Activated naive CD8-positive, alpha-beta T cell treated with anti-CD3 and anti-CD28 coated beads, Interleukin-2, amount 10 ng/mL, durations not matched to agents 7 days and 5 days (primary cell): ENCODE data around the gene NCOA4. TPM values are rescaled to one million over a fixed set of nuclear protein-coding genes. Genes with fewer than 3 reads are reported as not detected.

Source experiments
- ATAC-seq: fragments of 150-1000 bp; cut with Tn5 transposase; one replicate; pipeline ENCODE4 v1.10.0; 2021; ENCODE audit warnings: low read depth, moderate library complexity
- POLR2A ChIA-PET: fragments of 350-600 bp; sonication (Branson Sonifier 250); formaldehyde crosslinking; loops from one replicate; lab custom pipeline; 2021; ENCODE audit warnings: antibody characterized with exemption; lab: Charles Lee
- DNase-seq: peaks from one replicate; pipeline ENCODE4 v3.0.0; 2021
- H3K27ac Mint-ChIP-seq: one replicate; pipeline ENCODE4 v1.8.0; 2022; ENCODE audit warnings: mild to moderate bottlenecking, mixed read lengths
- H3K27me3 Mint-ChIP-seq: one replicate; pipeline ENCODE4 v1.8.0; 2022; ENCODE audit warnings: mild to moderate bottlenecking, moderate library complexity, mixed read lengths
- H3K36me3 Mint-ChIP-seq: one replicate; pipeline ENCODE4 v1.8.0; 2021; ENCODE audit warnings: mild to moderate bottlenecking, mixed read lengths
- H3K4me1 Mint-ChIP-seq: one replicate; pipeline ENCODE4 v1.8.0; 2021; ENCODE audit warnings: mixed read lengths
- H3K4me3 Mint-ChIP-seq: one replicate; pipeline ENCODE4 v1.8.0; 2022; ENCODE audit warnings: mild to moderate bottlenecking, moderate library complexity, mixed read lengths
- H3K9me3 Mint-ChIP-seq: one replicate; pipeline ENCODE4 v1.8.0; 2021; ENCODE audit warnings: mixed read lengths
- total RNA-seq, 2 experiments: library from RNA; stranded (reverse); gene quantifications; one replicate each; pipeline ENCODE4 v1.2.3, GENCODE V29; 2021

NCOA4 gene
- 100 to 1,000 TPM; 102 to 106 TPM for total RNA-seq

DNA sequence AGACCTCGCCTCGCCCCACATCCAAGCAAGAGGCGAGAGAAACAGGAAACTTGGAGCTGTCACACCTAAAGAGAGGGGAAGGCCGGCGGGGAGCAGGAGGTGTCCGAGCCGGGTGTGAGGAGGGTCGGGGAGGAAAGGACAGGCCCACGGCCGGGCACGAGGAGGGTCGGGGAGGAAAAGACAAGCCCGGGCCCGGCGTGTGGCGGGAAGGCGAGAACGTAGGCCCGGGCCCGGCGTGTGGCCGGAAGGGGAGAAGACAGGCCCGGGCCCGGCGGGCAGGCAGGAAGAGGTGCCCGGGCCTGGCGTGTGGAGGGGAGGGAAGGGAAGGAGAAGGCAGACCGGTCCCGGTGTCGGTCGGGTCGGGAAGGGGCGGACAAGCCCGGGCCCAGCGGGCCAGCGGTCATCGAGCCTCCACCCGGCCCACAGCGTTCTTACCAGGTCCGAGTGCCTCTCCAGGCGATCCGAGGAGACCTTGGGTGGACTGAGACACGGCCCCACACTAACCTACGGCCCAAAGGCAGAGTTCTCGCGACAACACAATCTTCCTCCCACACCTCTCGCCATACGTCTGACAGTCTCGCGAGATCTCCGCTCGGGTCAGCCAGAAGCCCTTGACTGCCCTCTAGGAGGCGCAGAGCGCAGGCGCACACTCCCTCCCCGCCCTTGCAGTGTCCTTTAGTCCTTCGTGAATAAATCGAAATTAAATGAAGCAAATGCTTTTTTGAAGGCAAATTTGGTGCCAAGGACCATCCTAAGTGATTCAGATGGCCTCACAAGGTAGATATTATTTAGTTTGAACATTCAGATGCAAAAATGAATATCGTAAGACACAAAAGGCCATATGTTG, at the start of gene NCOA4:
Gene NCOA4 (minus strand): TSS at position 533 of the 847 bp plus-strand sequence. CDS start 13,943 bp downstream, outside the sequence.
- Mint-ChIP-seq H3K4me3 (peak within 1 kb of the TSS; percentile 99), H3K9me3 (no peaks in the 10 kb centered on the region), H3K4me1 (peaks cover 42% of the 10 kb centered on the region), H3K27me3 (no peaks in the 10 kb centered on the region), H3K27ac (peak within 1 kb of the TSS; percentile 98), H3K36me3 (peaks cover 8% of the 10 kb centered on the region)
- DNase-seq (peak; percentile 94), ATAC-seq (peak; percentile 97)
- POLR2A ChIA-PET = interaction anchor here (0.8 kb wide), 1 partner anchor 65 kb away, joined by 3 read pairs; no protein-coding TSS in a partner anchor

DNA sequence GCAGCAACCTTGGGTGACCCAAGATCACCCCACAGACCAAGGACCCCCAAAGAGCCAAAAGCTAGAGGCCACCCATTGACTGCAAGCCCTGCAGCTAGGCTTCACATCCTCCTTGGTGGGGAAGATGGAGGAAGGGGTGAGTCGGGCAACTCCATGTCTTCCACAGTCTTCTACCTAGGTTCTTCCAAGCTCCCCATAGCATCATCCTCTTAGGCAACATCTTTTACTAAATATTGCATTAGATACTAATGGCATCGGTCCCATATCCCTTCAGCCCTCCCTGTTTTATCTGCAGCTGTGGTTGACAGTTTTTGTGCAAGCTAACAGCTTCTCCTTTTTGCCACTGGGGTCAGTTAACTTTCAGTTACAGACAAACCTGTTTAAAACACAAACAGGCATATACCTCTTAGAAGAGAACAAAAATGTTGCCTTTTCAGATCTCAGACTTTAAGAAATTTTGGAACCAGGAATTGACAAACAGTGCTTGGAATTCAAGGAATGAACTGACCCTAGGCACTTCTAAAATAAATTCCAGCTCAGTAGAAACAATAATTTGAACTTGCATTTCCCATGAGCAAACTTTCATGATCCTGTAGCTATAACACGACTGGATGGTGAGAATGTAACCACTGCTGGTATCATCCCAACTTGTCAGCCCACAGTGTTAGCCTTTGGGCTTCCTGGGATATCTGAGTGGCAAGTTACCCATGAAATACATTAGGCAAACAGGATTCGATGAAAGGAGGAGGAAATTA, 49.6 kb upstream of the NCOA4 start:
- ATAC-seq (no peak), DNase-seq (no peak)
- Mint-ChIP-seq H3K4me3 (no peak overlapping the region), H3K4me1 (peaks cover 14% of the 10 kb centered on the region), H3K27ac (no peak overlapping the region), H3K36me3 (no peaks in the 10 kb centered on the region), H3K27me3 (no peaks in the 10 kb centered on the region), H3K9me3 (peaks cover 2% of the 10 kb centered on the region)
- POLR2A ChIA-PET = interaction anchor here (1.1 kb wide), 1 partner anchor 16 kb away, joined by 3 read pairs; no protein-coding TSS in a partner anchor

DNA sequence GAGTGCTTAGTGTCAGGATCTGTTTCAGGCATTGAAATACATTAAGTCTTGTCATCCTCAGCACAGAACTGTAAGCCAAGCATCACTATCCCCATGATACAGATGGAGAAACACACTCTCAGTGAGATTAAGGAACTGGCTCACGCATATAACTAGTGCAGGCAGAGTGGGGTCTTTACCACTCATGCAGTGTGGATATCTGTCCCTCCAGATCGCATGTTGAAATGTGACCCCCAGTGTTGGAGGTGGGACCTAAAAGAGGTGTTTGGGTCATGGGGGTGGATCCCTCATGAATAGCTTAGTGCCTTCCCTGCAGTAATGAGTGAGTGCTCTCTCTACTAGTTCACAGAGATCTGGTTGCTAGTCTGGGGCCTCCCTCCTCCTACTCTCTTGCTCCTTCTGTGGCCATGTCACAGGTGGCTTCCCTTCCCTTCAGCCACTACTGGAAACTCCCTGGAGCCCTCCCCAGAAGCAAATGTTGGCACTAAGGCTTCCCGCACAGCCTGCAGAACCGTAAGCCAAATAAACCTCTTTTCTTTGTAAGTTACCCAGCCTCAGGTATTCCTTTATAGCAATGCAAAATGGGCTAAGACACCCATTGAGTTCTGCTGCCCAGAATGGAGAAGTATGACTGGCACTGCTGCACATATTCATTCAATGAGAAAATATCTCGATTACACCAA, 47.4 kb upstream of the NCOA4 start:
- Mint-ChIP-seq H3K4me3 (no peak overlapping the region), H3K4me1 (peaks cover 14% of the 10 kb centered on the region), H3K9me3 (peaks cover 2% of the 10 kb centered on the region), H3K27ac (peak overlapping the region; percentile 38), H3K27me3 (no peaks in the 10 kb centered on the region), H3K36me3 (no peaks in the 10 kb centered on the region)
- no peak for ATAC-seq
- DNase-seq = no peak
- POLR2A ChIA-PET = interaction anchor here (0.5 to 1.1 kb wide), 2 partner anchors 17 to 434 kb away, joined by 5 read pairs; no protein-coding TSS in a partner anchor

DNA sequence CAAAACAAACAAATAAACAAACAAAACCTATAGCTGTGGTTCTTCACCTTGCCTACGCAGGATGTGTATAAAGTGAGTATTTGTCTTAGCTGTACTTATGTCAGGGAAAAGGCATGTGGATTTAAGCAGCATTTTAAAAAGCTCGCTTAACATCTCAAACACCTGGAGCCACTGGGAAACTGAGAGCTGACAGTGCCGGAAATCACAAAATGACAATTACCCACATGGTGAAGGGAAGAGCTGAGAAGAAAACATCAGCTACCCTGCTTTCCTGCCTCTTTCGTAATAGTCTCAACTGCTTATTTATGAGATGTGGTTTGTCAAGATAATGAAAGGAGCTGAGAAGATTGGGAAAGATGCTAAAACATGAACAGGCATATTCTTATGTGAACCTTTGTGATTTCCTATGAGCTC, 46.7 kb upstream of the NCOA4 start:
- no peaks in the 10 kb centered on the region for H3K36me3 Mint-ChIP-seq
- no peaks in the 10 kb centered on the region for H3K27me3 Mint-ChIP-seq
- peaks cover 2% of the 10 kb centered on the region for H3K9me3 Mint-ChIP-seq
- ATAC-seq = no peak
- POLR2A ChIA-PET = interaction anchor here (1.1 kb wide), 1 partner anchor 18 kb away, joined by 5 read pairs; no protein-coding TSS in a partner anchor
- peaks cover 14% of the 10 kb centered on the region for H3K4me1 Mint-ChIP-seq
- H3K4me3 Mint-ChIP-seq = no peak overlapping the region
- DNase-seq = no peak
- H3K27ac Mint-ChIP-seq = peak overlapping the region; percentile 38

DNA sequence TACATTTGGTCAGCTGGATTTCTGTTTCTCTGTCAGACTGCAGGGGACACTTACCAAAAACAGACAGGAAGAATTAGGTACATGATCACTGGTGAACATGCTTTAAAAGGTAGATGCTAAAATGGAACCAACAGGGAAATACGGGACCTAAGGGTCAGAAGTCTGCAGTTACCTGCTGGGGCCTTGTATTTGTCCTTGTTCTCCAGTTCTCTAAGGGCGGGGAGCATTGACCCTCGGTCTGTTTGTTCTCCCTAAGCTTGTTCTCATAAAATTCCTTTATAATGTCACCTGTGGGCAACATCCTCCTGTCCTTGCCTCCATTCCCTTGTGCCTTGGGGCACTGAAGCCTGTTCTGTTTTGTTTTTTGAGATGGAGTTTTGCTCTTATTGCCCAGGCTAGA, 45.4 kb upstream of the NCOA4 start:
- H3K27ac Mint-ChIP-seq = no peak overlapping the region
- no peaks in the 10 kb centered on the region for H3K36me3 Mint-ChIP-seq
- ATAC-seq = no peak
- POLR2A ChIA-PET = no interaction called here
- H3K27me3 Mint-ChIP-seq = no peaks in the 10 kb centered on the region
- no peak for DNase-seq
- peaks cover 14% of the 10 kb centered on the region for H3K4me1 Mint-ChIP-seq
- no peak overlapping the region for H3K4me3 Mint-ChIP-seq
- peaks cover 2% of the 10 kb centered on the region for H3K9me3 Mint-ChIP-seq

DNA sequence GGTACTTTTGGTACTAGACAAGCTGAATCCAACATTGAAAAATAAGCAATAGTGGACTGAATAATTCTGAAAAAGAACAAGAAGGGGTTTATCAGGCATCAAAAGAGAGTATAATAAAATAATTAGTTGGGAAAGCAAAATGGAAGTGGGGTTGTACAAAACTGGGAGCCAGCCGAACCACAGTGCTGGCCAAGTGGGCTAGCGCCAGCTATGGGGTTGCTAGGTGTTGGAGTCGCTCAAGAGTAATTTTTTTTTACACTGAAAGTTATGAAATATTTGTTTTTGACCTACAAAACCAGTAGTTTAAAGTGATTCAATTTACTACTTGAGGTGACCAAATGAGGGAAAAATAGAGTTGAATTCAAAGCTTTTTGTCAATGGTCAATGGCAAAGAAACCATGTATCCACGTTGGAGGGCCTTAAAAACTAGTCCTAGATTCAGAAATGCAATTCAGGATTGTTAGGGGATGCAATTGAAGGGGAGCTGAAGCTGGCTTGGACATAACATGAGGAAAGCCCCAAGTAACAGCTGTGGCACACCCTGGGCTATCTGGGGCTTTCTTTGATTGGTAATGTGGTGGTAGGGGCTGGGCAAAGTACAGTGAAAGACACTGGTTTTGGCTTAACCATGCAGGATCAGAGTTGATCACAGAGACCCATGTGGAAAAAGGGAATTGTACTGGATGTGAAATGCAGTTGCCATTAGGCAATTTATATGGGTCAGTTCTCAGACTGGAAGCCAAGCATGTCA, 43.9 kb upstream of the NCOA4 start:
- POLR2A ChIA-PET = no interaction called here
- no peaks in the 10 kb centered on the region for H3K36me3 Mint-ChIP-seq

DNA sequence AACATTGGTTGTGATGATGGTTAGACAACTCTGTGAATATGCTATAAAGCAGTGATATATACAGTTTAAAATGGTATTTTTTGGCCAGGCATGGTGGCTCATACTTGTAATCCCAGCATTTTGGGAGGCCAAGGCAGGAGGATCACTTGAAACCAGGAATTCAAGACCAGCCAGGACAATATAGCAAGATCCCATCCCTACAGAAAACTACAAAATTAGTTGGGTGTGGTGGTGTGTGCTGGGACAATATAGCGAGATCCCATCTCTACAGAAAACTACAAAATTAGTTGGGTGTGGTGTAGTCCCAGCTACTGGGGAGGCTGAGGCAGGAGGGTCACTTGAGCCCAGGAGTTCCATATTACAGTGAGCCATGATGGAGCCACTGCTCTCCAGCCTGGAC, 43.1 kb upstream of the NCOA4 start:
- Mint-ChIP-seq H3K27me3 (no peaks in the 10 kb centered on the region), H3K27ac (no peak overlapping the region), H3K4me1 (peaks cover 15% of the 10 kb centered on the region), H3K9me3 (peaks cover 2% of the 10 kb centered on the region), H3K36me3 (no peaks in the 10 kb centered on the region), H3K4me3 (no peak overlapping the region)
- ATAC-seq (no peak), DNase-seq (no peak)
- POLR2A ChIA-PET = no interaction called here

More for the DNA sequence above, 43.9 kb upstream of the NCOA4 start:
- H3K9me3 Mint-ChIP-seq = peaks cover 2% of the 10 kb centered on the region
- H3K27ac Mint-ChIP-seq = no peak overlapping the region
- H3K4me3 Mint-ChIP-seq = no peak overlapping the region
- no peak for ATAC-seq
- H3K4me1 Mint-ChIP-seq = peaks cover 17% of the 10 kb centered on the region
- no peaks in the 10 kb centered on the region for H3K27me3 Mint-ChIP-seq
- DNase-seq = no peak

DNA sequence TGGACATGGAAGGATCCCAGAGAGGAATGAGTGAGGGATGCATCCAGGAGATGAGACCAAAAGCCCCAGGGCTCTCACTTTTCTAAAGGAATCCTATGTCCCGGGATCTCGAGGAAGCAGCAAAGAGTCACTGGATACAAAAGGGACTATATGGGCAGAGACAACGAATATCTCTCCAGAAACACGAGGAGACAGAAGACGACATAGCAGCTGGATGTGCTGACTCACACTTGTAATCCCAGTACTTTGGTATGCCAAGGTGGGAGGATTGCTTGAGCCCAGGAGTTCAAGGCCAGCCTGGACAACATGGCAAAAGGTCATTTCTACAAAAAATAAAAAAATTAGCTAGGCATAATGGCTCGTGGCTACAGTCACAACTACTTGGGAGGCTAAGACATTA, 40.3 kb upstream of the NCOA4 start:
- no peak overlapping the region for H3K4me3 Mint-ChIP-seq

DNA sequence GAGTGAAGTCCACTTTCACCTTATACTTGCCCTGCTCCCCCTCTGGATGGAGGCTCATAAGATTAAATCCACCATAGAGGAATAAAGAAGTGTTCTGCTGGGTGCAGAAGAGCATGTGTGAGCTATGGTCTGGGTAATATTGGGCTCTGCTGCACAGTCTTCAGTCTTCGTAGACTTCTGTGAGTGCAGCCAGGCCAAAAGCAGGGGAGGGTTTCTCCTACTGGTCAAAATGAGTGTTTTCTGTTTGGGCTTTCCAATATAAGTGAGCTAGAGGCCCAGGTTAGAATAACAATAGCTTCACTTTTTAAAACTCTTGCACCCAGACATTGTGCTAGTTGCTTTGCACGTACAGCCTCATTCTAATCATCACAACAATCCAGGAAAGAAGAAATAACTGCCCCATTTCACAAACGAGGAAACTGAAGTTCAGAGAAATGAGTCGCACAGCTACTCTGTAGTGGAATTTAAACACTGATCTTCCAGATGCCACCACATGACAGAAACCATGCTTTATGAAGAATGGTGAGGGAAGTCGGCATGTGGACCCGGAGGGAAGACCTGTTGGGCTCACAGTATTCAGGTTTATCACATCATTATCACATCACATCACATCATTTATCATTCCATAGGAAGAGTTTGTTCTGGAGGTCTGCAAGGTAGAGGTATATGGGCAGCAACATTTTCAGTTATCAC, 39.5 kb upstream of the NCOA4 start:
- no peaks in the 10 kb centered on the region for H3K9me3 Mint-ChIP-seq
- H3K36me3 Mint-ChIP-seq = no peaks in the 10 kb centered on the region
- no peak for DNase-seq
- H3K27ac Mint-ChIP-seq = no peak overlapping the region
- POLR2A ChIA-PET = no interaction called here
- no peaks in the 10 kb centered on the region for H3K27me3 Mint-ChIP-seq
- no peak overlapping the region for H3K4me3 Mint-ChIP-seq
- peaks cover 4% of the 10 kb centered on the region for H3K4me1 Mint-ChIP-seq
- ATAC-seq = no peak

More for the DNA sequence above, 40.3 kb upstream of the NCOA4 start:
- Mint-ChIP-seq H3K27ac (no peak overlapping the region), H3K36me3 (no peaks in the 10 kb centered on the region), H3K9me3 (no peaks in the 10 kb centered on the region), H3K4me1 (peaks cover 4% of the 10 kb centered on the region), H3K27me3 (no peaks in the 10 kb centered on the region)
- DNase-seq (no peak), ATAC-seq (no peak)
- POLR2A ChIA-PET = no interaction called here

DNA sequence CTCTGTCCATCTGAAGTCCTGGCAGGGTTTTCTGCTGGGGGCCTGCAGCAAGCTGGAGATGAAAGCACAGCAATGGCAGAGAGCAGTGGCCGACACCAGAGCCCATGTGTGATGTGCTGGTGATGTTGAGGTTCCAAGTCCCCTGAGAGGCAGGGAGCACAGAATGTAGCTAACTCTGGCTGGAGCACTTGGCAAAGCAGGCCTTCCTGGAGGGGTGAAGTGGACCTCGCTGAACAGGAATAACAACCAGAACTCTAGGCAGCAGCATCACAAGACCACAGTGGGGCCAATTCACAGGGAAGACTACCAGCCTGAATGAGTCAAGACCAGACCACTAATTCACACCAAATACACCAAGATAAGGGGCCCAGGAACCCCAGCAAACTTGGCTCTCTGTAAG, 38.5 kb upstream of the NCOA4 start:
- no peak overlapping the region for H3K4me3 Mint-ChIP-seq
- H3K36me3 Mint-ChIP-seq = no peaks in the 10 kb centered on the region
- peaks cover 4% of the 10 kb centered on the region for H3K4me1 Mint-ChIP-seq
- H3K9me3 Mint-ChIP-seq = no peaks in the 10 kb centered on the region
- H3K27me3 Mint-ChIP-seq = no peaks in the 10 kb centered on the region
- POLR2A ChIA-PET = no interaction called here
- DNase-seq = no peak
- H3K27ac Mint-ChIP-seq = no peak overlapping the region
- no peak for ATAC-seq

DNA sequence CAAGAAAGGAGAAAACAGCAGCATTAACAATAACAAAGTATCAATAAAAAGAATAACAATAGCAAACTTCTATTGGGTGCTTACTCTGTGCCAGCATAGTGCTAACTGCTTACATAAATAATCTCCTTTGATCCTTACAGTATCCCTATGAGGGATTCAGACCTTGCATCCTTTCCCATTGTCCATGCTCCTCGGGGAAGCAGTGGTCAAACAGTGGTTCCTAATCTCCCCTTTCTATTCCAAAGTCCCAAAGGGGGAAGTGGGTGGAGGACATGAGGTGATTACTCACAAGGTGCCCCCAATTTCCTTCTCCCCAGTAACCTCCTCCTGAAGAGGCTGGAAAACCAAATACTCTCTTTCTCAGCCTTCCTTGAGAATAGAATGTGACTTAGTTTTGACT, 37.7 kb upstream of the NCOA4 start:
- Mint-ChIP-seq H3K4me3 (no peak overlapping the region), H3K27me3 (peaks cover 4% of the 10 kb centered on the region), H3K9me3 (no peaks in the 10 kb centered on the region), H3K36me3 (no peaks in the 10 kb centered on the region), H3K4me1 (peaks cover 4% of the 10 kb centered on the region), H3K27ac (no peak overlapping the region)
- DNase-seq (no peak), ATAC-seq (no peak)
- POLR2A ChIA-PET = no interaction called here

DNA sequence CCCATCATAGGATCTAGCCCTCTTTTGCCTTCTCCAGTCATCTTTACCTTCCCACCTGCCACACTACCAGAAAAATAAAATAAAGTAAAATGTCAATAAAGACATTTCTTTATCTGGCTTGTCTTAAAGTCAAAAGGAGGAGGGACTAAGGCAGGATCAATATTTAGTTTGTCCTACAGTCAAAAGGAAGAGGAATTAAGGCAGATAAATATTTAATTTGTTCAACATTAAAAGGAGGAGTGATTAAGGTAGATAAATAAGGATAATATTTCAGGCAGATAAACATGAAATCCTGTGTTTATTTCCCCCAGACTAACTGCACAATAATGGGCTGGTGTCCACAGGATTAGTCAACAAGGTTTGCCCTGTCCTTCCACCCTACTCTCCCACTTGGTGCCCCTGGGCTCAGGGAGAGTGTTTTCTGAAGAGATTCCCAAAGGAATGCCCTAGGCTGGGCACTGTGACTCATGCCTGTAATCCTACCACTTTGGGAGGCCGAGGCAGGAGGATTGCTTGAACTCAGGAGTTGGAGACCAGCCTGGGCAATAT, 33.9 kb upstream of the NCOA4 start:
- Mint-ChIP-seq H3K9me3 (no peaks in the 10 kb centered on the region), H3K27ac (no peak overlapping the region), H3K4me3 (no peak overlapping the region), H3K36me3 (no peaks in the 10 kb centered on the region), H3K27me3 (peaks cover 4% of the 10 kb centered on the region), H3K4me1 (no peaks in the 10 kb centered on the region)
- POLR2A ChIA-PET = no interaction called here
- ATAC-seq (no peak), DNase-seq (no peak)
